HCT116 (cell line): ENCODE results near the gene TTYH2.

Experiments
- ELF1 ChIP-seq: IDR thresholded peaks from 2 replicates; pipeline ENCODE4 v1.6.1; 2012; ENCODE audit warnings: low read depth, borderline replicate concordance
- POLR2AphosphoS5 ChIP-seq: IDR thresholded peaks from 2 replicates; pipeline ENCODE4 v1.6.1; 2011; ENCODE audit warnings: mild to moderate bottlenecking, low read depth, low read length, moderate library complexity
- TF ChIP-seq, protein P1 (sequence below), 3 experiments: fragments of 200-600 bp in 1 of 3; sonication (generic) in 1 of 3; IDR thresholded peaks in 2 of 3; conservative IDR thresholded peaks in 1 of 3; 2 replicates each; pipeline ENCODE4 v1.5.1; 2012 to 2017; ENCODE audit warnings: low read depth in 2 of 3, low read length in 2 of 3, antibody characterized with exemption in 1 of 3, borderline replicate concordance in 1 of 3, control low read depth in 1 of 3, mild to moderate bottlenecking in 1 of 3, mixed read lengths in 1 of 3, mixed run types in 1 of 3, moderate library complexity in 1 of 3; ENCODE audit not compliant: insufficient read depth in 1 of 3

- TF ChIP-seq, protein P1, sequence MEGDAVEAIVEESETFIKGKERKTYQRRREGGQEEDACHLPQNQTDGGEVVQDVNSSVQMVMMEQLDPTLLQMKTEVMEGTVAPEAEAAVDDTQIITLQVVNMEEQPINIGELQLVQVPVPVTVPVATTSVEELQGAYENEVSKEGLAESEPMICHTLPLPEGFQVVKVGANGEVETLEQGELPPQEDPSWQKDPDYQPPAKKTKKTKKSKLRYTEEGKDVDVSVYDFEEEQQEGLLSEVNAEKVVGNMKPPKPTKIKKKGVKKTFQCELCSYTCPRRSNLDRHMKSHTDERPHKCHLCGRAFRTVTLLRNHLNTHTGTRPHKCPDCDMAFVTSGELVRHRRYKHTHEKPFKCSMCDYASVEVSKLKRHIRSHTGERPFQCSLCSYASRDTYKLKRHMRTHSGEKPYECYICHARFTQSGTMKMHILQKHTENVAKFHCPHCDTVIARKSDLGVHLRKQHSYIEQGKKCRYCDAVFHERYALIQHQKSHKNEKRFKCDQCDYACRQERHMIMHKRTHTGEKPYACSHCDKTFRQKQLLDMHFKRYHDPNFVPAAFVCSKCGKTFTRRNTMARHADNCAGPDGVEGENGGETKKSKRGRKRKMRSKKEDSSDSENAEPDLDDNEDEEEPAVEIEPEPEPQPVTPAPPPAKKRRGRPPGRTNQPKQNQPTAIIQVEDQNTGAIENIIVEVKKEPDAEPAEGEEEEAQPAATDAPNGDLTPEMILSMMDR (IDR thresholded peaks at IDR 0.05 in 2 of 3, conservative IDR thresholded peaks at IDR 0.05 in 1 of 3; ENCODE audit: borderline replicate concordance in 1 of 3, insufficient read depth in 1 of 3, low read depth in 2 of 3, low read length in 2 of 3), result peak in 2 of 3 experiments; percentile 46 to 51; a peak in 4 of 6 replicates
- TF ChIP-seq ELF1 (no peak), POLR2AphosphoS5 (peak; percentile 78)
These were observed at the start of gene TTYH2 for GRCh38 chr17:74212913-74213791.
